Heart right ventricle (tissue), 16 donors: ENCODE data around the gene KRTAP5-1. TPM values are rescaled to one million over a fixed set of nuclear protein-coding genes. Genes with fewer than 3 reads are reported as not detected.
A peak's percentile ranks its signal among the peaks of the same experiment; 100 is the strongest.
"Not testable (repeated sequence)": the region's sequence is repeated elsewhere in the genome, so short reads cannot be mapped to it uniquely, and the experiment has no call there.

Experiments
- ATAC-seq, 8 donors: fragments of 200-7000 bp; cut with Tn5 transposase; one replicate each; pipeline ENCODE4 v1.9.1; 2020; ENCODE audit warnings: mild to moderate bottlenecking in 8 of 8, moderate library complexity in 8 of 8, moderate number of reproducible peaks in 1 of 8
- DNase-seq, 2 donors: peaks; one replicate each; pipeline ENCODE4 v3.0.0-alpha.2; 2020
- H3K27ac ChIP-seq, 10 donors: fragments of 200-600 bp; sonication (generic) in 2 of 10; one replicate each; pipeline versions ENCODE4 v1.5.0 to v1.8.0; 2020 to 2022; ENCODE audit warnings: mild to moderate bottlenecking in 3 of 10
- H3K27me3 ChIP-seq, 7 donors: fragments of 200-600 bp; one replicate each; pipeline ENCODE4 v1.8.0; 2021 to 2022; ENCODE audit warnings: mild to moderate bottlenecking in 2 of 7
- H3K36me3 ChIP-seq, 9 donors: fragments of 200-600 bp; sonication (generic) in 1 of 9; one replicate each; pipeline versions ENCODE4 v1.5.0 to v1.8.0; 2020 to 2022; ENCODE audit warnings: mild to moderate bottlenecking in 2 of 9
- H3K4me1 ChIP-seq, 9 donors: fragments of 200-600 bp; sonication (generic) in 1 of 9; one replicate each; pipeline versions ENCODE4 v1.5.0 to v1.8.0; 2020 to 2022; ENCODE audit warnings: mild to moderate bottlenecking in 4 of 9
- H3K4me3 ChIP-seq, 10 donors: fragments of 200-600 bp; sonication (generic) in 2 of 10; one replicate each; pipeline versions ENCODE4 v1.5.0 to v1.8.0; 2020 to 2022; ENCODE audit warnings: mild to moderate bottlenecking in 7 of 10, moderate library complexity in 2 of 10
- H3K9me3 ChIP-seq, 11 donors: fragments of 200-600 bp in 10 of 11; sonication (generic) in 2 of 11; one replicate each; pipeline versions ENCODE4 v1.5.0 to v1.8.0; 2013 to 2022; ENCODE audit warnings: mild to moderate bottlenecking in 2 of 11, control low read depth in 1 of 11, moderate library complexity in 1 of 11
- CTCF ChIP-seq, 9 donors: fragments of 200-600 bp; sonication (generic) in 2 of 9; IDR thresholded peaks; one replicate each; pipeline versions ENCODE4 v1.5.0 to v1.8.0; 2021 to 2022; ENCODE audit warnings: antibody characterized with exemption in 9 of 9, mild to moderate bottlenecking in 5 of 9, moderate library complexity in 1 of 9
- WGBS, 2 donors: extraction: QIAGEN DNeasy Blood & Tissue Kit; methylation state at CpG; one replicate each; pipeline ENCODE4 v1.1.7; 2013; ENCODE audit warnings: inconsistent platforms in 1 of 2; 5-methylcytosine and 5-hydroxymethylcytosine counted together
- intact Hi-C, 10 donors: fragments of 100-400 bp; cut with DNase I; formaldehyde crosslinking; loops; one replicate each; pipeline versions ENCODE4 v1.11.1 to v1.14.2; 2022
- polyA plus RNA-seq, 2 donors: library from polyadenylated mRNA; stranded (reverse); fragments of 200-250 nt; gene quantifications; one replicate each; pipeline ENCODE4 v1.2.3, GENCODE V29; 2013
- total RNA-seq, 10 donors: library from RNA; stranded (reverse); fragmentation: NEBNext Ultra II Directional in 3 of 10; extraction: Animal tissue kit (Norgen Biotek cat#: 25700) in 3 of 10; gene quantifications; one replicate each; pipeline versions ENCODE4 v1.2.1 to v1.2.4, GENCODE V29; 2021 to 2023
- donor health status: Arrhythmogenic right ventricular cardiomyopathy.
- donor health status: ischemic (EF 13 %, LVEDD 7.1; RV severe dilation, severe dysfunction).
- donor health status: healthy with polysubstance abuse.
- donor health status: DM: no; HTN: yes; CAD: no.
- donor health status: DM: no; HTN: no; CAD: no.
- donor health status: ischemic (EF 25% LVEDD 6.9; RV normal size, moderate dysfunction).
- donor health status: ischemic (EF 25% LVEDD 5.7; RV mildly dilated, moderate dysfunction).
- donor health status: healthy.
- donor health status: DM: yes; HTN: yes; CAD: no.
- donor health status: Ischemic cardiomyopathy.
- donor health status: ischemic (EF 35%, LVEDD 5.7; RV mildly dilated, moderate dysfunction).
- donor health status: nonischemic (EF 11% LVEDD 7.7; RV severe dilation, severe dysfunction).
- donor health status: DM: yes; HTN: yes; CAD: no.
- donor health status: PGD.
- donor health status: ischemic (EF 29% LVEDD 5.4; RV normal size, mild dysfunction).
- donor health status: nonischemic (EF 23%, LVEDD 6.1; RV moderate dilation, normal function).

KRTAP5-1 gene
- total and polyA plus RNA-seq, 12 donors, result not detected

- H3K27me3 ChIP-seq, result peaks cover 0 to 21% (median 3%) of the 10 kb centered on the region in 7 donors
- no peak for ATAC-seq
Observed at GRCh38 chr11:1592628-1593027, 7.5 kb upstream of the KRTAP5-1 start.

GRCh38 chr11:1589996-1590395 lies 4.9 kb upstream of the KRTAP5-1 start:
- H3K4me1 ChIP-seq, result peaks cover 0 to 11% (median 0%) of the 10 kb centered on the region in 9 donors
- TF ChIP-seq CTCF (IDR thresholded peaks at IDR 0.05), result no peak
- peaks cover 0 to 9% (median 0%) of the 10 kb centered on the region in 7 donors for H3K27me3 ChIP-seq
- H3K27ac ChIP-seq, result peak overlapping the region in 4 of 10 donors; percentile 44 to 69 (median 59)
- DNase-seq (no peak), ATAC-seq (no peak)
- H3K9me3 ChIP-seq, result peaks cover 0 to 6% (median 0%) of the 10 kb centered on the region in 11 donors
- intact Hi-C loops, result no loop called here
- WGBS, 2 donors, result 91 to 94% methylated on average over 6 of the region's 6 CpGs
- H3K4me3 ChIP-seq, result no peak overlapping the region
- H3K36me3 ChIP-seq, result no peaks in the 10 kb centered on the region

More at GRCh38 chr11:1592628-1593027, 7.5 kb upstream of the KRTAP5-1 start:
- DNase-seq, result no peak
- H3K4me3 ChIP-seq, result no peak overlapping the region
- peaks cover 0 to 6% (median 0%) of the 10 kb centered on the region in 11 donors for H3K9me3 ChIP-seq
- WGBS, 2 donors, result 81 to 85% methylated on average over 9 of the region's 9 CpGs
- intact Hi-C loops, result no loop called here
- peaks cover 0 to 23% (median 4%) of the 10 kb centered on the region in 9 donors for H3K4me1 ChIP-seq
- no peak overlapping the region for H3K27ac ChIP-seq
- TF ChIP-seq CTCF (IDR thresholded peaks at IDR 0.05), result no peak
- H3K36me3 ChIP-seq, result no peaks in the 10 kb centered on the region

GRCh38 chr11:1589191-1589963 lies 4.3 kb upstream of the KRTAP5-1 start:
- intact Hi-C loops, H3K9me3 ChIP-seq, H3K36me3 ChIP-seq, DNase-seq, H3K4me3 ChIP-seq, H3K27me3 ChIP-seq: not testable (repeated sequence)
- peak overlapping the region in 4 of 10 donors; percentile 44 to 69 (median 59) for H3K27ac ChIP-seq
- peak in 7 of 8 donors; percentile 47 to 81 (median 58) for ATAC-seq
- WGBS, 2 donors, result 39 to 42% methylated on average over 8 of the region's 10 CpGs
- H3K4me1 ChIP-seq, result peaks cover 0 to 11% (median 0%) of the 10 kb centered on the region in 9 donors

GRCh38 chr11:1586699-1587098 lies 1.6 kb upstream of the KRTAP5-1 start:
- Histone ChIP-seq H3K9me3 (peaks cover 0 to 6% (median 0%) of the 10 kb centered on the region in 11 donors), H3K27ac (no peak overlapping the region), H3K4me1 (peaks cover 0 to 11% (median 0%) of the 10 kb centered on the region in 9 donors), H3K4me3 (no peak overlapping the region), H3K27me3 (peaks cover 0 to 7% (median 0%) of the 10 kb centered on the region in 7 donors), H3K36me3 (no peaks in the 10 kb centered on the region)
- DNase-seq (no peak), ATAC-seq (no peak)
- intact Hi-C loops, result no loop called here
- 84 to 95% methylated on average over 2 of the region's 2 CpGs for WGBS, 2 donors
- TF ChIP-seq CTCF (IDR thresholded peaks at IDR 0.05), result no peak

GRCh38 chr11:1582909-1583308 lies 2.2 kb downstream of the KRTAP5-1 start:
- H3K27me3 ChIP-seq, H3K27ac ChIP-seq, H3K4me3 ChIP-seq, H3K4me1 ChIP-seq, ATAC-seq, H3K36me3 ChIP-seq, DNase-seq, intact Hi-C loops: not testable (repeated sequence)
- 76 to 90% methylated on average over 2 of the region's 2 CpGs for WGBS, 2 donors
- H3K9me3 ChIP-seq, result peaks cover 0 to 13% (median 0%) of the 10 kb centered on the region in 11 donors
